A549 treated with AZD9567 at 1 μM for 4 hours (cell line): ENCODE measurements around the gene RGS18. TPM values are rescaled to one million over a fixed set of nuclear protein-coding genes. Genes with fewer than 3 reads are reported as not detected.

Experiments
- total RNA-seq: library from RNA; stranded (reverse); fragments of 200-300 nt; extraction: Qiagen RNA extraction; gene quantifications from 5 replicates; pipeline ENCODE4 v1.2.3, GENCODE V29; 2022; ENCODE audit not compliant: insufficient read depth

Gene RGS18, protein sequence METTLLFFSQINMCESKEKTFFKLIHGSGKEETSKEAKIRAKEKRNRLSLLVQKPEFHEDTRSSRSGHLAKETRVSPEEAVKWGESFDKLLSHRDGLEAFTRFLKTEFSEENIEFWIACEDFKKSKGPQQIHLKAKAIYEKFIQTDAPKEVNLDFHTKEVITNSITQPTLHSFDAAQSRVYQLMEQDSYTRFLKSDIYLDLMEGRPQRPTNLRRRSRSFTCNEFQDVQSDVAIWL
- not detected in 5 replicates for total RNA-seq

GRCh38 chr1:192158181-192158580 is at the start of gene RGS18:
Gene RGS18 (plus strand): TSS chr1:192158462. CDS start chr1:192158638, 176 bp downstream.

Other genes starting within 250 kb of the RGS18 start
- gene RGS21, start 158.5 kb downstream of the RGS18 start, total RNA-seq, result not detected in 5 replicates